GM23338 (cell line): Measurements from ENCODE around the gene AFF1. TPM values are rescaled to one million over a fixed set of nuclear protein-coding genes. Genes with fewer than 3 reads are reported as not detected.
A peak's percentile ranks its signal among the peaks of the same experiment; 100 is the strongest.

Experiments used
- ATAC-seq: fragments of 200-7000 bp; cut with Tn5 transposase; 3 replicates; pipeline ENCODE4 v1.9.1; 2020
- DNase-seq: peaks from one replicate; pipeline ENCODE4 v3.0.0-alpha.2; 2015; ENCODE audit warnings: low spot score
- H2AFZ ChIP-seq: fragments of 200-600 bp; sonication (generic); 2 replicates; pipeline ENCODE4 v1.8.0; 2016; ENCODE audit warnings: antibody characterized with exemption, mild to moderate bottlenecking, moderate library complexity
- H3F3A ChIP-seq: fragments of 200-600 bp; sonication (generic); replicated peaks from 2 replicates; pipeline ENCODE4 v1.8.0; 2017; ENCODE audit warnings: antibody characterized with exemption, mixed run types, low read depth
- H3K27ac ChIP-seq: fragments of 200-600 bp; sonication (generic); 2 replicates; pipeline ENCODE4 v1.6.1; 2016; ENCODE audit warnings: low read depth
- H3K27me3 ChIP-seq: fragments of 200-600 bp; sonication (generic); 2 replicates; pipeline ENCODE4 v1.8.0; 2016; ENCODE audit warnings: mild to moderate bottlenecking, mixed run types, moderate library complexity; ENCODE audit not compliant: insufficient read depth
- H3K36me3 ChIP-seq: fragments of 200-600 bp; sonication (generic); 2 replicates; pipeline ENCODE4 v1.8.0; 2016; ENCODE audit warnings: mild to moderate bottlenecking; ENCODE audit not compliant: insufficient read depth
- H3K4me1 ChIP-seq: fragments of 200-600 bp; sonication (generic); 2 replicates; pipeline ENCODE4 v1.8.0; 2016; ENCODE audit warnings: mild to moderate bottlenecking, moderate library complexity; ENCODE audit not compliant: insufficient read depth
- H3K4me2 ChIP-seq: fragments of 200-600 bp; sonication (generic); 2 replicates; pipeline ENCODE4 v1.7.1; 2017; ENCODE audit warnings: mixed run types
- H3K4me3 ChIP-seq: fragments of 200-600 bp; sonication (generic); 2 replicates; pipeline ENCODE4 v1.6.1; 2016; ENCODE audit warnings: mixed run types
- H3K79me2 ChIP-seq: fragments of 200-600 bp; sonication (generic); replicated peaks from 2 replicates; pipeline ENCODE4 v1.8.0; 2017; ENCODE audit warnings: mild to moderate bottlenecking; ENCODE audit not compliant: insufficient read depth
- H3K9me2 ChIP-seq: fragments of 200-600 bp; sonication (generic); 2 replicates; pipeline ENCODE4 v1.8.0; 2017; ENCODE audit not compliant: insufficient read depth
- H4K20me1 ChIP-seq: fragments of 200-600 bp; sonication (generic); replicated peaks from 2 replicates; pipeline ENCODE4 v1.8.0; 2017; ENCODE audit warnings: mild to moderate bottlenecking; ENCODE audit not compliant: insufficient read depth
- H3K27ac Mint-ChIP-seq: 2 replicates; pipeline ENCODE4 v1.8.0; 2020; ENCODE audit warnings: inconsistent platforms, mild to moderate bottlenecking, moderate library complexity, mixed read lengths
- H3K27me3 Mint-ChIP-seq: 3 replicates; pipeline ENCODE4 v1.8.0; 2022; ENCODE audit warnings: low read depth, mild to moderate bottlenecking, moderate library complexity, mixed read lengths, inconsistent platforms; ENCODE audit not compliant: insufficient read depth, poor library complexity
- H3K36me3 Mint-ChIP-seq: 3 replicates; pipeline ENCODE4 v1.8.0; 2021; ENCODE audit warnings: low read depth, mild to moderate bottlenecking, inconsistent platforms, moderate library complexity, mixed read lengths
- H3K4me1 Mint-ChIP-seq: 3 replicates; pipeline ENCODE4 v1.8.0; 2020; ENCODE audit warnings: mild to moderate bottlenecking, inconsistent platforms, mixed read lengths
- H3K4me3 Mint-ChIP-seq: 3 replicates; pipeline ENCODE4 v1.8.0; 2021; ENCODE audit warnings: moderate library complexity, mild to moderate bottlenecking, inconsistent platforms, mixed read lengths
- H3K9me3 Mint-ChIP-seq: 3 replicates; pipeline ENCODE4 v1.8.0; 2020; ENCODE audit warnings: moderate library complexity, mild to moderate bottlenecking, inconsistent platforms, mixed read lengths
- JUNB ChIP-seq: IDR thresholded peaks from one replicate; pipeline ENCODE4 v1.6.1; 2016; ENCODE audit warnings: antibody characterized with exemption; ENCODE audit not compliant: unreplicated experiment
- POLR2AphosphoS5 ChIP-seq: IDR thresholded peaks from 2 replicates; pipeline ENCODE4 v1.6.1; 2016; ENCODE audit warnings: antibody characterized with exemption, low read depth
- REST ChIP-seq: IDR thresholded peaks from one replicate; pipeline ENCODE4 v1.6.1; 2018; ENCODE audit warnings: antibody characterized with exemption; ENCODE audit not compliant: unreplicated experiment
- ZNF114 ChIP-seq: fragments of 250-450 bp; sonication (Bioruptor Pico); IDR thresholded peaks from 2 replicates; pipeline ENCODE4 v1.5.0; 2020; ENCODE audit warnings: mild to moderate bottlenecking, moderate library complexity
- ZNF462 ChIP-seq: fragments of 250-450 bp; sonication (Bioruptor Pico); IDR thresholded peaks from 2 replicates; pipeline ENCODE4 v1.5.0; 2020; ENCODE audit warnings: mild to moderate bottlenecking, moderate library complexity
- polyA plus RNA-seq: library from polyadenylated mRNA; unstranded; fragments of >200 nt; fragmentation: Nextera tagmentation; extraction: Ambion mirVana; gene quantifications from 2 replicates; pipeline ENCODE4 v1.2.1, GENCODE V29; 2016
- total RNA-seq: library from RNA; depleted of rRNA; stranded (reverse); fragments of >200 nt; shearing (Covaris generic); gene quantifications from 2 replicates; pipeline ENCODE4 v1.2.3, GENCODE V29; 2014

The AFF1 gene
- total and polyA plus RNA-seq, 2 experiments from 2014 or later = 42.6 to 67.2 TPM

GRCh38 chr4:86894455-86894854, 40.4 kb upstream of the AFF1 start:
- TF ChIP-seq ZNF462 (CRISPR knock-in tag) = no peak
- Mint-ChIP-seq H3K27me3 (peaks cover 9% of the 10 kb centered on the region), H3K27ac (no peak overlapping the region), H3K9me3 (no peaks in the 10 kb centered on the region), H3K4me3 (no peak overlapping the region), H3K4me1 (peaks cover 17% of the 10 kb centered on the region), H3K36me3 (no peaks in the 10 kb centered on the region)
- Histone ChIP-seq H3F3A (no peaks in the 10 kb centered on the region; the same call in 1 of the 2 replicates), H3K4me1 (peaks cover 12% of the 10 kb centered on the region; the same call in 1 of the 2 replicates), H3K36me3 (no peaks in the 10 kb centered on the region), H3K4me2 (no peak overlapping the region), H4K20me1 (no peaks in the 10 kb centered on the region), H3K9me2 (no peaks in the 10 kb centered on the region), H3K27ac (no peak overlapping the region), H3K27me3 (peaks cover 7% of the 10 kb centered on the region; the same call in 1 of the 2 replicates), H3K79me2 (no peaks in the 10 kb centered on the region), H3K4me3 (no peak overlapping the region), H2AFZ (no peak overlapping the region)
- no peak for ATAC-seq
- DNase-seq = no peak

- Histone ChIP-seq H3K9me2 (no peaks in the 10 kb centered on the region), H3K36me3 (no peaks in the 10 kb centered on the region), H3F3A (no peaks in the 10 kb centered on the region), H3K4me2 (no peak overlapping the region), H3K27me3 (peaks cover 7% of the 10 kb centered on the region; the same call in 1 of the 2 replicates), H3K4me1 (peaks cover 9% of the 10 kb centered on the region; the same call in 1 of the 2 replicates), H4K20me1 (no peaks in the 10 kb centered on the region), H2AFZ (no peak overlapping the region), H3K4me3 (no peak overlapping the region), H3K79me2 (no peaks in the 10 kb centered on the region), H3K27ac (no peak overlapping the region)
- Mint-ChIP-seq H3K4me3 (no peak overlapping the region), H3K27ac (no peak overlapping the region), H3K9me3 (no peaks in the 10 kb centered on the region), H3K4me1 (peaks cover 13% of the 10 kb centered on the region), H3K36me3 (no peaks in the 10 kb centered on the region), H3K27me3 (peaks cover 9% of the 10 kb centered on the region)
- no peak for ATAC-seq
- peak; percentile 90 for DNase-seq
- TF ChIP-seq JUNB = no peak
- no peak for TF ChIP-seq REST
- TF ChIP-seq ZNF114 (CRISPR knock-in tag) = no peak
- TF ChIP-seq POLR2AphosphoS5 = no peak
Measured at GRCh38 chr4:86895692-86896488, 38.9 kb upstream of the AFF1 start.
